ENCODE results near the gene GCG.

DNA sequence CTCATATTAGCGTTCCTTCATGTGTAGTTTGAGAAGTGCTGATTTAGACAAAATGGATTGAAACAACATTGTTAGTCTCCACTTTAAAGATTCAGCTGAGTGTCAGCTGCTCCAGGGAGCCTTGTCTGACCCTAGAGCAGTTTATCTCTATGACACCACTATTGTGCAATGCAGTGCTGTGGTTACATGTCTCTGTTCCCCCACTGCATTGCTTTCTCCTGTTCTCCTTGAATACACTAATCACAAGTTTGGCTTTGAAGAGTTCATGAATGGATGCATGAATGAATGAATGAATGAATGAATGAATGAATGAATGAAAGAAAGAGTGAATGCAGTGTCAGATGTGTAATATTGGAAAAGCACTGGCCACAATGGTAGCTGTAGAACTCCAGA lies 38.3 kb downstream of the GCG start:
- TF ChIP-seq, protein P1, sequence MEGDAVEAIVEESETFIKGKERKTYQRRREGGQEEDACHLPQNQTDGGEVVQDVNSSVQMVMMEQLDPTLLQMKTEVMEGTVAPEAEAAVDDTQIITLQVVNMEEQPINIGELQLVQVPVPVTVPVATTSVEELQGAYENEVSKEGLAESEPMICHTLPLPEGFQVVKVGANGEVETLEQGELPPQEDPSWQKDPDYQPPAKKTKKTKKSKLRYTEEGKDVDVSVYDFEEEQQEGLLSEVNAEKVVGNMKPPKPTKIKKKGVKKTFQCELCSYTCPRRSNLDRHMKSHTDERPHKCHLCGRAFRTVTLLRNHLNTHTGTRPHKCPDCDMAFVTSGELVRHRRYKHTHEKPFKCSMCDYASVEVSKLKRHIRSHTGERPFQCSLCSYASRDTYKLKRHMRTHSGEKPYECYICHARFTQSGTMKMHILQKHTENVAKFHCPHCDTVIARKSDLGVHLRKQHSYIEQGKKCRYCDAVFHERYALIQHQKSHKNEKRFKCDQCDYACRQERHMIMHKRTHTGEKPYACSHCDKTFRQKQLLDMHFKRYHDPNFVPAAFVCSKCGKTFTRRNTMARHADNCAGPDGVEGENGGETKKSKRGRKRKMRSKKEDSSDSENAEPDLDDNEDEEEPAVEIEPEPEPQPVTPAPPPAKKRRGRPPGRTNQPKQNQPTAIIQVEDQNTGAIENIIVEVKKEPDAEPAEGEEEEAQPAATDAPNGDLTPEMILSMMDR (IDR thresholded peaks at IDR 0.05): no peak
- no peak for TF ChIP-seq POLR2A (IDR thresholded peaks at IDR 0.05)
